C4-2B (cell line): ENCODE results near the gene ARNT2.
A peak's percentile ranks its signal among the peaks of the same experiment; 100 is the strongest.

ENCODE experiments used
- H3K27ac ChIP-seq: fragments of 450-650 bp; 2 replicates; pipeline ENCODE4 v1.5.1; 2017
- CTCF ChIP-seq: fragments of 450-650 bp; conservative IDR thresholded peaks from 2 replicates; pipeline ENCODE4 v1.5.1; 2017; ENCODE audit warnings: mild to moderate bottlenecking
- ZFX ChIP-seq: fragments of 450-650 bp; IDR thresholded peaks from 2 replicates; pipeline ENCODE4 v1.6.1; 2017

Gene ARNT2

GRCh38 chr15:80459818-80460217 is 55.6 kb downstream of the ARNT2 start:
- TF ChIP-seq CTCF (no peak), ZFX (no peak)
- no peak overlapping the region for H3K27ac ChIP-seq

- H3K27ac ChIP-seq: no peak overlapping the region
- no peak for TF ChIP-seq ZFX
- no peak for TF ChIP-seq CTCF
These were observed 57.3 kb downstream of the ARNT2 start for GRCh38 chr15:80461356-80462095.

GRCh38 chr15:80462111-80462510 is 57.9 kb downstream of the ARNT2 start:
- no peak overlapping the region for H3K27ac ChIP-seq

GRCh38 chr15:80462836-80463512 is 58.8 kb downstream of the ARNT2 start:
- H3K27ac ChIP-seq: no peak overlapping the region
- TF ChIP-seq CTCF (no peak), ZFX (no peak)

More at GRCh38 chr15:80462111-80462510, 57.9 kb downstream of the ARNT2 start:
- no peak for TF ChIP-seq ZFX

GRCh38 chr15:80464951-80465625 is 60.9 kb downstream of the ARNT2 start:
- TF ChIP-seq ZFX (no peak), CTCF (no peak)

GRCh38 chr15:80465626-80466005 is 61.4 kb downstream of the ARNT2 start:
- TF ChIP-seq ZFX: no peak
- TF ChIP-seq CTCF: no peak

More at GRCh38 chr15:80464951-80465625, 60.9 kb downstream of the ARNT2 start:
- peak overlapping the region; percentile 20; the same call in 1 of the 2 replicates for H3K27ac ChIP-seq

GRCh38 chr15:80466543-80466942 is 62.4 kb downstream of the ARNT2 start:
- no peak for TF ChIP-seq CTCF
- no peak for TF ChIP-seq ZFX
- no peak overlapping the region for H3K27ac ChIP-seq

More at GRCh38 chr15:80465626-80466005, 61.4 kb downstream of the ARNT2 start:
- peak overlapping the region; percentile 20; the same call in 1 of the 2 replicates for H3K27ac ChIP-seq
